ENCODE results near the gene P2RX2.

- TF ChIP-seq JUND (IDR thresholded peaks at IDR 0.05) (no peak), SP1 (IDR thresholded peaks at IDR 0.05) (no peak), RAD21 (IDR thresholded peaks at IDR 0.05) (no peak), FOXA1 (IDR thresholded peaks at IDR 0.05) (no peak), MAX (IDR thresholded peaks at IDR 0.05) (no peak), GABPA (IDR thresholded peaks at IDR 0.05 in 1 of 2, conservative IDR thresholded peaks at IDR 0.05 in 1 of 2) (no peak), REST (IDR thresholded peaks at IDR 0.05) (no peak)
- TF ChIP-seq, protein P1, sequence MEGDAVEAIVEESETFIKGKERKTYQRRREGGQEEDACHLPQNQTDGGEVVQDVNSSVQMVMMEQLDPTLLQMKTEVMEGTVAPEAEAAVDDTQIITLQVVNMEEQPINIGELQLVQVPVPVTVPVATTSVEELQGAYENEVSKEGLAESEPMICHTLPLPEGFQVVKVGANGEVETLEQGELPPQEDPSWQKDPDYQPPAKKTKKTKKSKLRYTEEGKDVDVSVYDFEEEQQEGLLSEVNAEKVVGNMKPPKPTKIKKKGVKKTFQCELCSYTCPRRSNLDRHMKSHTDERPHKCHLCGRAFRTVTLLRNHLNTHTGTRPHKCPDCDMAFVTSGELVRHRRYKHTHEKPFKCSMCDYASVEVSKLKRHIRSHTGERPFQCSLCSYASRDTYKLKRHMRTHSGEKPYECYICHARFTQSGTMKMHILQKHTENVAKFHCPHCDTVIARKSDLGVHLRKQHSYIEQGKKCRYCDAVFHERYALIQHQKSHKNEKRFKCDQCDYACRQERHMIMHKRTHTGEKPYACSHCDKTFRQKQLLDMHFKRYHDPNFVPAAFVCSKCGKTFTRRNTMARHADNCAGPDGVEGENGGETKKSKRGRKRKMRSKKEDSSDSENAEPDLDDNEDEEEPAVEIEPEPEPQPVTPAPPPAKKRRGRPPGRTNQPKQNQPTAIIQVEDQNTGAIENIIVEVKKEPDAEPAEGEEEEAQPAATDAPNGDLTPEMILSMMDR (IDR thresholded peaks at IDR 0.05; ENCODE audit: low read depth, low read length, missing input control), result no peak
- TF ChIP-seq, protein P2, sequence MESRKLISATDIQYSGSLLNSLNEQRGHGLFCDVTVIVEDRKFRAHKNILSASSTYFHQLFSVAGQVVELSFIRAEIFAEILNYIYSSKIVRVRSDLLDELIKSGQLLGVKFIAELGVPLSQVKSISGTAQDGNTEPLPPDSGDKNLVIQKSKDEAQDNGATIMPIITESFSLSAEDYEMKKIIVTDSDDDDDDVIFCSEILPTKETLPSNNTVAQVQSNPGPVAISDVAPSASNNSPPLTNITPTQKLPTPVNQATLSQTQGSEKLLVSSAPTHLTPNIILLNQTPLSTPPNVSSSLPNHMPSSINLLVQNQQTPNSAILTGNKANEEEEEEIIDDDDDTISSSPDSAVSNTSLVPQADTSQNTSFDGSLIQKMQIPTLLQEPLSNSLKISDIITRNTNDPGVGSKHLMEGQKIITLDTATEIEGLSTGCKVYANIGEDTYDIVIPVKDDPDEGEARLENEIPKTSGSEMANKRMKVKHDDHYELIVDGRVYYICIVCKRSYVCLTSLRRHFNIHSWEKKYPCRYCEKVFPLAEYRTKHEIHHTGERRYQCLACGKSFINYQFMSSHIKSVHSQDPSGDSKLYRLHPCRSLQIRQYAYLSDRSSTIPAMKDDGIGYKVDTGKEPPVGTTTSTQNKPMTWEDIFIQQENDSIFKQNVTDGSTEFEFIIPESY (IDR thresholded peaks at IDR 0.05), result no peak
These were observed 5.7 kb downstream of the P2RX2 start for GRCh38 chr12:132624186-132624855.

All from liver (tissue), 3 donors.